ENCODE data around the gene PSMD8.
"Not testable (repeated sequence)": the region's sequence is repeated elsewhere in the genome, so short reads cannot be mapped to it uniquely, and the experiment has no call there.

The PSMD8 gene

DNA sequence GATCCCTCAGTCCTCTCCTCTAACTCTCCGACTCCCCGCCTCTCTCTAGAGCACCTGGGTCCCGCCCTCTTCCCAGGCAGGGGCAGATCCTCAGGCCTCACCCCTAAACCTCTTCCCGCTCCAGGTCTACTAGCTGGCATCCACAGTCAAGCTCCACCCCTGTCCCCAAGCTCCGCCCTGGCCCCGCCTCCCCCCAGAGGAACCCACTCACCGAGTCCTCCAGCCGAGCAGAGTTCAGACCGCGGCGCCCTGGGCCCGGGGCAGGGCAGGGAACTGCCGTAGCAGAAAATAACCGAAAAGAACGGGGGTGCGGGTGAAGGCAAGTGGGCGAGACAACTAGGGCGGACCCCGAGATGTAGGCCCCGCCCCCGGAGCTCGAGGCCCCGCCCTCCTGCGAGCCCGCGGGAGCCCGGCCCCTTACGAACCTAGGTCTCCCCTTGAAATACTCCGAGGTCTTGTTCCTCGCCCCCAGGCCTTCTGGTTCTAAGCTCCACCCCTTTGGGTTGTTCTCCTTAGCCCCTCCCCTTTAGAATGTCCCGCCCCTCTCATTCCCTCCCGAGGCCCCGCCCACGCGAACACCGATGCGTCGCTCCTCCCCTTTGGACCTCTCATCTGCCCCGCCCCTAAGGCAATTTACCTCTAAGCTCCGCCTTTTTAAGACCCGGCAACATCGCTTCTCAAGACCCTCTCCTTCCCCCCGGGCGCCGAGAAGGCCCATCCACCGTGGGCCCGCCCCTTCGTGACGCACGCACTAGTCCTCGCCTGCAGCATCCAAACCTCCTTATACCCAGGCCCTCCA is 13.4 kb downstream of the PSMD8 start, which contains the start of gene GGN:
Gene GGN (minus strand): TSS at position 485 of the 799 bp plus-strand sequence. CDS start 773 bp downstream, outside the sequence.
- DNase-seq (ENCODE audit: low spot score) = peak; percentile 92

DNA sequence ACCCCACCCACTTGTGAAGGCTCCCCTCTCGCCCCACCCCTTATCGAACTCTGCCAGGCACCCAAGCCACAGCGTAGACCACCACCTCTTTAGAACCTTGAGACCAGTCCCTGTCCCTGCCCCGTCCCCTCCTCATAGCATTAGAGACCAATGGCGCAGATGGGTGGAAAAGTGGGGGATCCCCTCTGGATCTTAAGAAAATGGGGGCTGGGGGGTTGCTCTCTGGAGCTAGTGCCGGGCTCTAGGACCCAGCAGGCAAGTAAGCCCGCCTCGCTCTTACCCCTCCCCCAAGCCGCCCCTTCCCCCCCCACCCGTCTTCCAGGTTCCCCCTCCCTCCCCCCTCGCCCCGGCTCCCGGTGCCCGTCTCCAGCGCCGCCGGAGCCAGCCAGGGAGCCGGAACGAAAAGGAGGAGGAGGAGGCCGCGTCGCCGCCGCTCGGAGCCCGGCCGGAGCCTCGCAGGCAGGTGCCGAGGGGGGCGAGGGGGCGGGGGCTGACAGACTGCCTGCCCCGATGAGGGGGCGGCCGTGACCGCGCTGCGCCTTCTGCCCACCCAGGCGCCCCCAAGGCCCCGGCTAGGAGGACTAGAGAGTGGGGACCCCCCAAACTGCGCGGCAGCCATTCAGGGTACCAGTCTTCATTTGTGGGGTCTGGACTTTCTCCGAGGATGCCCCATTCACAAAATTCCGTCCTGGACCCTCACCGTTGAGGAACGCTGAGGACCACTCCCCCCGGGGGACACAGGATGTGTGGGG is 14.2 kb downstream of the PSMD8 start, which contains the start of gene SPRED3:
Gene SPRED3 (plus strand): TSS at position 349 of the 752 bp plus-strand sequence. CDS start 1,606 bp downstream, outside the sequence.
- peak; percentile 72 for DNase-seq (ENCODE audit: low spot score)

DNA sequence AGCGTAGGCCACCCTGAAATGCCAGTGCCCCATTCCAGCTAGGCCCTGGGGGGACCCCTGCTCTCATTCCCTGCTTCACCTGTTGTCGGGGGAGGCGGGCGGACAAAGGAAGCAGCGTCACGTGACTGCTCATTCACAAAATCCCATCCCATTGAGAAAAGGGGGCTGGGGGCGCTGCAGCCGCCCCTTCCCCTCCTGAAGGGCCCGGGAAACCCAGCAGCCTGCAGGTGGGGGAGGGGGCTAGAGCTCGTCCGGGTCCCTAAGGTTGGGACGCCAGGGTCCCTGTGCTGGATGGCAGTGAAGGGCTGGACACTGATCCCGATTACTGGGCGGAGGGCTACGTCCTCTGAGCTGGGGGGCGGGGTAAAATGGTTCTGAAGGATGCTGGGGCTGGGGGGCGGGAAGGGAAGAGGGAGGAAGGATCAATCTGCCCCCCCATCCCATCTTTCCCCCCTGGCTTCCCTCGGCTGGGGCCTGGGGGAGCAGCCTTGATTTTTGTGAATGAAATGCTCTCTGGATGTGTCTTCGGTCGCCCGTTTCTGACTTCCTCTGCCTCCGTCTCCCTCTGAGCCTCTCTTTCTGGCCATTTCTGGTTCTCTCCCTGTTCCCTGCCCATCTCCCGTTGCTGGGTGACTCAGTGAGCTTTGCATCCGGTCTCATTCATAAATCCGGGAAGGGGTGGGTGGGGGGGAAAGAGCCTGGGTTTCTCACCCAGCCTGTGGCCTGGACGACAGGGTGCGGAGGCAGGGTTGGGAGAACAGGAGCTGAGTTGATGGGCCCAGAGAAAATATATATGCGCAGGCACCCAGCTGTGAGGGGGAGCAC is 14.9 kb downstream of the PSMD8 start:
- peak; percentile 47 for DNase-seq (ENCODE audit: low spot score)

GRCh38 chr19:38389957-38390924 is 15.9 kb downstream of the PSMD8 start:
- no peak for DNase-seq (ENCODE audit: low spot score)

DNA sequence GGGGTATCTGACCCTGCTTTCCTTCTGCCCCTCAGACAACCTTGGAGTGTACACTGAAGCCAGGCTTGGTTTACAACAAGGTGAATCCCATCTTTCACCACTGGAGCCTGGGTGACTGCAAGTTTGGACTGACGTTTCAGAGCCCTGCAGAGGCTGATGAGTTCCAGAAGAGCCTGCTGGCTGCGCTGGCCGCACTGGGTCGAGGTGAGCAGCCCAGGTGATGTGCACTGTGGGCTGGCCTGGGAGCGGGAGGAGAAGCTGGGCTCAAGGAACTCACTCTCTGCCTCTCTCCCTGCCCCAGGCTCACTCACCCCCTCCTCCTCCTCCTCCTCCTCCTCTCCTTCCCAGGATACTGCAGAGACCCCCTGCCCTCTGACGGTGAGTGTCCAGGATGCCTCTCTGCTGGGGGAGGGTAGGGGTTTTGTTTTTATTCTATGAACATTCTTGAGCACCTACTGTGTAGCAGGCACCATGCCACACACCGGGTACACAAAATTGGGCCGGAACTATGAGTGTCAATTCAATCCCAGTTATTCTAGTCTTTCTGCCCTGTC is 17.6 kb downstream of the PSMD8 start:
- DNase-seq (ENCODE audit: low spot score) = no peak

GRCh38 chr19:38392707-38393308 is 18.4 kb downstream of the PSMD8 start:
- no peak for DNase-seq (ENCODE audit: low spot score)

DNA sequence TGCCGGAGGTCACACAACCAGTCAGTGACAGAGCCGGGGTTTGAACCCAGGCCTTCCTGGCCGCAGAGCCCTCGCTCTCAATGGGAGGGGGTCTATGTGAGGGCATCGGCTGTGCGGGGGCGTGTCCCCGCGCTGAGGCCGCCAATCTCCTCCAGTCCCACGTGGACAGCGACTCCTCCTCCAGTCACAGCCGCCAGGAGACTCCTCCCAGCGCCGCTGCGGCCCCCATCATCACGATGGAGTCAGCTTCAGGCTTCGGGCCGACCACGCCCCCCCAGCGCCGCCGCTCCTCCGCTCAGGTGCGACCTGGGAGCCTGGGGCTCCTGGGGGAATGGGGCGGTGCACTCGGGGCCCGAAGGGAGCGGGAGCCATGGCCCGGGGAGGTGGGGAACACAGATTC is 20.1 kb downstream of the PSMD8 start:
- DNase-seq (ENCODE audit: low spot score) = peak; percentile 81

DNA sequence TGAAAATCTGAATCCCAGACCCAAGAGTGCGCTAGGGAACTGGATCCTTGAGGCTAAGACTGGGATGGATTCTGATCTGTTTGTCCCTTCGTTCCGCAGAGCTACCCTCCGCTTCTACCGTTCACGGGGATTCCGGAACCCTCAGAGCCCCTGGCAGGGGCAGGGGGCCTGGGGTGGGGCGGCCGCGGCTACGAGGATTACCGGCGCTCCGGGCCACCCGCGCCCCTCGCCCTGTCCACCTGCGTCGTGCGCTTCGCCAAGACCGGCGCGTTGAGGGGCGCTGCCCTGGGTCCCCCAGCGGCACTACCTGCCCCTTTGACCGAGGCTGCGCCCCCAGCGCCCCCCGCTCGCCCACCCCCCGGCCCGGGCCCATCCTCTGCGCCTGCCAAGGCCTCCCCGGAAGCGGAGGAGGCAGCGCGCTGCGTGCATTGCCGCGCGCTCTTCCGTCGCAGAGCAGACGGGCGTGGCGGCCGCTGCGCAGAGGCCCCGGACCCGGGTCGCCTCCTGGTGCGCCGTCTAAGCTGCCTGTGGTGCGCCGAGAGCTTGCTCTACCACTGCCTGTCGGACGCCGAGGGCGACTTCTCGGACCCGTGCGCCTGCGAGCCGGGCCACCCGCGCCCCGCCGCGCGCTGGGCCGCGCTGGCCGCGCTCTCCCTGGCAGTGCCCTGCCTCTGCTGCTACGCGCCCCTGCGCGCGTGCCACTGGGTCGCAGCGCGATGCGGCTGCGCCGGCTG is 21.2 kb downstream of the PSMD8 start:
- DNase-seq (ENCODE audit: low spot score) = no peak

GRCh38 chr19:38399081-38399480 is 24.7 kb downstream of the PSMD8 start:
- DNase-seq (ENCODE audit: low spot score) = no peak

GRCh38 chr19:38399537-38399936 is 25.2 kb downstream of the PSMD8 start:
- DNase-seq (ENCODE audit: low spot score) = no peak

GRCh38 chr19:38400361-38400760 is 26.0 kb downstream of the PSMD8 start:
- no peak for DNase-seq (ENCODE audit: low spot score)

DNA sequence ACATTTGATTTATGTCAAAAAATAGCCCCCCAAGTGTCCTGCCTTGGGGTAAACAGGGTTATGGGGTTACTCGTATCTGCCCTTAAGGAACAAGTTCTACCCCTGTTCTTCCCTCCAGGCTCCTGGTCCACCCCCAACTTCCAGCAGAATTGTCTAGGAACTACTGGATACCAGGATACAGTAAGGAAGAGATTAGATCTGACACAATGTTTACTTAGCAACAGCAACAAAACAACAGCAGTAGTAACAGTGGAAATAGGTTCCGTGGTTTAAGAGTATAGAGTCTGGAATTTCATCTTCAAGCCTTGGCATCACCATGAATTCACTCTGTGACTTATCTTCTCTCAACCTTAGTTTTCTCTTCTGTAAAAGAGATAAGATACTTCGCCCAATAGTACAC is 26.8 kb downstream of the PSMD8 start:
- DNase-seq (ENCODE audit: low spot score) = no peak

GRCh38 chr19:38402623-38402966 is 28.2 kb downstream of the PSMD8 start:
- no peak for DNase-seq (ENCODE audit: low spot score)

- DNase-seq (ENCODE audit: low spot score) = peak; percentile 100
Measured at GRCh38 chr19:38402967-38403674, 28.8 kb downstream of the PSMD8 start, which contains the start of gene FAM98C. Gene FAM98C (plus strand): TSS chr19:38403093. CDS start chr19:38403154, 61 bp downstream.

DNA sequence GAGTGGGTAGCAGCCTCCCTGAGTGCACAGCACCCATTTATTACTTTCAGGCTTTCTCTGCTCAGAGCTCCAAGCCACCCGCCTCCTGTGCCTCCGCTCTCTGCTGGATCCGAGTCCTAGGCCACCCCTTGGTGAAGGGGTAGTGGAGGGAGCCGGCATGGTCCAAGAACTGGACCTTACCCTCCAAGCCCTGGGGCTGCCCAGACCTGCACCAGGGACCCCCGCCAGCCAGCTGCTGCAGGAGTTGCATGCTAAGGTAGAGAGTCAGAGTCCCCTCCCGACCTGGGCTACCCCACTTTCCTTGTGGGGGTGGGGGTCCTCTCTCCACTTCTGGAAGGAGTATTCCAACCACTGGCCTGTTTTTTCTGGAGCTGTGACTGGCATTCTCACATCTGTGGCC is 30.5 kb downstream of the PSMD8 start:
- DNase-seq (ENCODE audit: low spot score) = no peak

DNA sequence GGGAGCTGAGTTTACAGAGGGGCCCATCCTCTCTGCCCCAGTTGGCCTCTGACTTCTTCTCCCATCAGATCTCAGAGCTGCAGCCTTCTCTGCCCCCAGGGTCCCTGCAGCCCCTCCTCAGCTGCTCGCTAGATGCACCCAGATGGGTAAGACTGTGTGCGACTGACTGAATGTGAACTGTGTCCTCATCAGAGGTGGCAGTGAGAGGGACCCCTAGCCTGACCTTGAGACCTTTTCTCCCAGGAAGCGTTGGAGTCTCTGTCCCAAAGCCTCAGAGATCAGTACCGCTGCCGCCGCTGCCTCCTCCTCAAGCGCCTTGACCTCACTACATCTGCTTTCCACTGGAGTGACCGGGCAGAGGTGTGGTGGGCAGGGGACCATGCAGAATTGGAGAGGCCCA is 30.9 kb downstream of the PSMD8 start:
- DNase-seq (ENCODE audit: low spot score) = no peak

DNA sequence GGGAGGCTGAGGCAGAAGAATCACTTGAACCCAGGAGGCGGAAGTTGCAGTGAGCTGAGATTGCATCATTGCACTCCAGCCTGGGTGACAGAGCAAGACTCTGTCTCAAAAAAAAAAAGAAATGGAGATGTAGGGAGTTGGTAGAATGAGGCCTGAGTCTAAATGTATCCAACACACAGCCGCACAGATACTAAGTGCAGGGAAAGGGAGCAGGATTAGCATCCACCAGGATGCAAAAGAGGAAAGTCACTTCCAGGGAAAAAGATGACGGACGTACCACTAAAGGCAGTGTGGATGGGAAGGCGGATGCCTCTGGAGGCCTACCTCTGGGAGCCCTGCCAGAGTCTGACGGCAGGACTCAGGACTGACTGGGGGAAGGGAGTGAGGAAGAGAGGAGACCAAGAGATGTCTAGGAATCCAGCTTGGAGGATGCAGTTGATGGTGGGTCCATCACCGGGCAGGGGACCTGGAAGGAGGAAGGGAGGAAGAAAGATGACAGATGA is 35.3 kb downstream of the PSMD8 start:
- DNase-seq (ENCODE audit: low spot score) = no peak

DNA sequence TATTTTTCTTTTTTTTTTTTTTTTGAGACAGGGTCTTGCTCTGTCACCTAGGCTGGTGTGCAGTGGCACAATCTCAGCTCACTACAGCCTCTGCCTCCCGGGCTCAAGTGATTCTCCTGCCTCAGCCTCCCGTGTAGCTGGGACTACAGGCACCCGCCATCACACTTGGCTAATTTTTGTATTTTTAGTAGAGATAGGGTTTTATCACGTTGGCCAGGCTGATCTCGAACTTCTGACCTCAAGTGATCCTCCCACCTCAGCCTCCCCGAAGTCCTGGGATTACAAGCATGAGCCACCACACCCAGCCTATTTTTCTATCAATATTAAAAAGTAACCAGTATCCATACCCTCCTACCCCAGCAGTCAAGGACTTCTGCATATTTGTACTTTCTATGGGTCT is 36.0 kb downstream of the PSMD8 start:
- DNase-seq (ENCODE audit: low spot score) = not testable (repeated sequence)
